ENCODE results near the gene SLC44A1. TPM values are rescaled to one million over a fixed set of nuclear protein-coding genes. Genes with fewer than 3 reads are reported as not detected.
A peak's percentile ranks its signal among the peaks of the same experiment; 100 is the strongest.

Gene SLC44A1
- total and polyA plus RNA-seq, 2 of the 13 experiments (the other 11 are each of a cell fraction or from before 2014, with no cell fraction given), result 21.4 to 40.8 TPM

GRCh38 chr9:105432247-105432842 lies 187.9 kb downstream of the SLC44A1 start (continued):
- TF ChIP-seq ZNF691 (CRISPR knock-in tag; IDR thresholded peaks at IDR 0.05; ENCODE audit: borderline replicate concordance, low read depth) (no peak), CENPT (CRISPR knock-in tag; IDR thresholded peaks at IDR 0.05; ENCODE audit: low read depth) (no peak), ZNF746 (CRISPR knock-in tag; IDR thresholded peaks at IDR 0.05) (no peak), ZNF841 (CRISPR knock-in tag; IDR thresholded peaks at IDR 0.05; ENCODE audit: borderline replicate concordance) (no peak), HOXA3 (CRISPR knock-in tag; IDR thresholded peaks at IDR 0.05) (peak; percentile 49; the same call in 1 of the 2 replicates), ZBTB3 (CRISPR knock-in tag; IDR thresholded peaks at IDR 0.05; ENCODE audit: borderline replicate concordance, low read depth) (no peak), TFAP4 (IDR thresholded peaks at IDR 0.05; ENCODE audit: borderline replicate concordance, low read depth) (peak; percentile 90), SALL2 (CRISPR knock-in tag; IDR thresholded peaks at IDR 0.05) (no peak), ZFP90 (CRISPR knock-in tag; IDR thresholded peaks at IDR 0.05; ENCODE audit: borderline replicate concordance) (no peak), KAT7 (CRISPR knock-in tag; IDR thresholded peaks at IDR 0.05; ENCODE audit: borderline replicate concordance) (no peak), ZNF891 (CRISPR knock-in tag; IDR thresholded peaks at IDR 0.05) (no peak), RCOR2 (CRISPR knock-in tag; IDR thresholded peaks at IDR 0.05) (no peak), ATAD3A (CRISPR knock-in tag; IDR thresholded peaks at IDR 0.05) (no peak), MYC (CRISPR knock-in tag; IDR thresholded peaks at IDR 0.05; ENCODE audit: borderline replicate concordance) (no peak), EEA1 (CRISPR knock-in tag; IDR thresholded peaks at IDR 0.05; ENCODE audit: borderline replicate concordance) (no peak), ZBTB1 (CRISPR knock-in tag; IDR thresholded peaks at IDR 0.05; ENCODE audit: borderline replicate concordance) (no peak), THAP8 (CRISPR knock-in tag; IDR thresholded peaks at IDR 0.05; ENCODE audit: borderline replicate concordance) (no peak), ZNF724P (CRISPR knock-in tag; IDR thresholded peaks at IDR 0.05; ENCODE audit: borderline replicate concordance) (no peak), ZNF337 (CRISPR knock-in tag; IDR thresholded peaks at IDR 0.05; ENCODE audit: borderline replicate concordance, low read depth) (0 out of 2 replicates have a peak, but pooled peaks have one; percentile 66), ZNF468 (CRISPR knock-in tag; IDR thresholded peaks at IDR 0.05) (no peak), SP4 (CRISPR knock-in tag; IDR thresholded peaks at IDR 0.05) (no peak), ZNF607 (CRISPR knock-in tag; IDR thresholded peaks at IDR 0.05; ENCODE audit: borderline replicate concordance) (no peak), HOXD1 (CRISPR knock-in tag; IDR thresholded peaks at IDR 0.05) (no peak; the same call in 1 of the 2 replicates), ZSCAN22 (CRISPR knock-in tag; IDR thresholded peaks at IDR 0.05) (no peak), ZNF550 (CRISPR knock-in tag; IDR thresholded peaks at IDR 0.05; ENCODE audit: borderline replicate concordance) (no peak), SMAD9 (CRISPR knock-in tag; IDR thresholded peaks at IDR 0.05) (no peak)
